Liver (tissue), 3 donors: Measurements from ENCODE around the gene AFAP1L2.
"Not testable (repeated sequence)": the region's sequence is repeated elsewhere in the genome, so short reads cannot be mapped to it uniquely, and the experiment has no call there.

Experiments
- HNF4A ChIP-seq, 2 donors: conservative IDR thresholded peaks; 2 replicates each; pipeline ENCODE4 v1.6.1; 2016; ENCODE audit warnings: antibody characterized with exemption in 2 of 2, mild to moderate bottlenecking in 2 of 2
- HNF4G ChIP-seq: IDR thresholded peaks from 2 replicates; pipeline ENCODE4 v1.6.1; 2016; ENCODE audit warnings: antibody characterized with exemption
- RAD21 ChIP-seq, 2 donors: IDR thresholded peaks; 2 replicates each; pipeline ENCODE4 v1.6.1; 2016; ENCODE audit warnings: antibody characterized with exemption in 2 of 2, mild to moderate bottlenecking in 2 of 2
- RXRA ChIP-seq, 2 donors: IDR thresholded peaks; 2 replicates each; pipeline ENCODE4 v1.6.1; 2017 to 2018; ENCODE audit warnings: antibody characterized with exemption in 2 of 2, mild to moderate bottlenecking in 1 of 2
- TAF1 ChIP-seq: conservative IDR thresholded peaks from 2 replicates; pipeline ENCODE4 v1.6.1; 2016; ENCODE audit warnings: antibody characterized with exemption, mild to moderate bottlenecking
- YY1 ChIP-seq: IDR thresholded peaks from 2 replicates; pipeline ENCODE4 v1.6.1; 2016; ENCODE audit warnings: antibody characterized with exemption, mild to moderate bottlenecking
- TF ChIP-seq, protein P1 (sequence below): fragments of 150-350 bp; IDR thresholded peaks from 2 replicates; pipeline ENCODE4 v1.5.1; 2017; ENCODE audit warnings: improper control_type of control experiment, low read depth, low read length; ENCODE audit not compliant: missing input control
- TF ChIP-seq, protein P2 (sequence below): IDR thresholded peaks from 2 replicates; pipeline ENCODE4 v1.6.1; 2016; ENCODE audit warnings: antibody characterized with exemption, mild to moderate bottlenecking
- TF ChIP-seq, protein P3 (sequence below): IDR thresholded peaks from 2 replicates; pipeline ENCODE4 v1.6.1; 2016; ENCODE audit warnings: antibody characterized with exemption
- donor health status: healthy.
- donor health status: healthy.

DNA sequence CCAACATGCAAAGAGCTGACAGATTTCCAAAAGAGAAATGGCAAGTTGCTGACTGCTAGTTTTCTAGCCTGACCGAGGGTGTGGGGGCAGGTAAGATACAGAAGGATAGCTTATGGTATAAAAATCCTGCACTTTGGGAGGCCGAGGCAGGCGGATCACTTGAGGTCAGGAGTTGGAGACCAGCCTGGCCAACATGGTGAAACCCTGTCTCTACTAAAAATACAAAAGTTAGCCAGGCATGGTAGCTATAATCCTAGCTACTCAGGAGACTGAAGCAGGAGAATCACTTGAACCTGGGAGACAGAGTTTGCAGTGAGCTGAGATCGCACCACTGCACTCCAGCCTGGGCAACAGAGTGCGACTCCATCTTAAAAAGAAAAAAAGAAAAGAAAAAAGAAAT lies 70.9 kb downstream of the AFAP1L2 start:
- TF ChIP-seq, protein P1, sequence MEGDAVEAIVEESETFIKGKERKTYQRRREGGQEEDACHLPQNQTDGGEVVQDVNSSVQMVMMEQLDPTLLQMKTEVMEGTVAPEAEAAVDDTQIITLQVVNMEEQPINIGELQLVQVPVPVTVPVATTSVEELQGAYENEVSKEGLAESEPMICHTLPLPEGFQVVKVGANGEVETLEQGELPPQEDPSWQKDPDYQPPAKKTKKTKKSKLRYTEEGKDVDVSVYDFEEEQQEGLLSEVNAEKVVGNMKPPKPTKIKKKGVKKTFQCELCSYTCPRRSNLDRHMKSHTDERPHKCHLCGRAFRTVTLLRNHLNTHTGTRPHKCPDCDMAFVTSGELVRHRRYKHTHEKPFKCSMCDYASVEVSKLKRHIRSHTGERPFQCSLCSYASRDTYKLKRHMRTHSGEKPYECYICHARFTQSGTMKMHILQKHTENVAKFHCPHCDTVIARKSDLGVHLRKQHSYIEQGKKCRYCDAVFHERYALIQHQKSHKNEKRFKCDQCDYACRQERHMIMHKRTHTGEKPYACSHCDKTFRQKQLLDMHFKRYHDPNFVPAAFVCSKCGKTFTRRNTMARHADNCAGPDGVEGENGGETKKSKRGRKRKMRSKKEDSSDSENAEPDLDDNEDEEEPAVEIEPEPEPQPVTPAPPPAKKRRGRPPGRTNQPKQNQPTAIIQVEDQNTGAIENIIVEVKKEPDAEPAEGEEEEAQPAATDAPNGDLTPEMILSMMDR, result not testable (repeated sequence)
- TF ChIP-seq RXRA (IDR thresholded peaks at IDR 0.05); HNF4A (conservative IDR thresholded peaks at IDR 0.05); HNF4G; YY1; RAD21 (IDR thresholded peaks at IDR 0.05); TAF1: not testable (repeated sequence)
- TF ChIP-seq, protein P2, sequence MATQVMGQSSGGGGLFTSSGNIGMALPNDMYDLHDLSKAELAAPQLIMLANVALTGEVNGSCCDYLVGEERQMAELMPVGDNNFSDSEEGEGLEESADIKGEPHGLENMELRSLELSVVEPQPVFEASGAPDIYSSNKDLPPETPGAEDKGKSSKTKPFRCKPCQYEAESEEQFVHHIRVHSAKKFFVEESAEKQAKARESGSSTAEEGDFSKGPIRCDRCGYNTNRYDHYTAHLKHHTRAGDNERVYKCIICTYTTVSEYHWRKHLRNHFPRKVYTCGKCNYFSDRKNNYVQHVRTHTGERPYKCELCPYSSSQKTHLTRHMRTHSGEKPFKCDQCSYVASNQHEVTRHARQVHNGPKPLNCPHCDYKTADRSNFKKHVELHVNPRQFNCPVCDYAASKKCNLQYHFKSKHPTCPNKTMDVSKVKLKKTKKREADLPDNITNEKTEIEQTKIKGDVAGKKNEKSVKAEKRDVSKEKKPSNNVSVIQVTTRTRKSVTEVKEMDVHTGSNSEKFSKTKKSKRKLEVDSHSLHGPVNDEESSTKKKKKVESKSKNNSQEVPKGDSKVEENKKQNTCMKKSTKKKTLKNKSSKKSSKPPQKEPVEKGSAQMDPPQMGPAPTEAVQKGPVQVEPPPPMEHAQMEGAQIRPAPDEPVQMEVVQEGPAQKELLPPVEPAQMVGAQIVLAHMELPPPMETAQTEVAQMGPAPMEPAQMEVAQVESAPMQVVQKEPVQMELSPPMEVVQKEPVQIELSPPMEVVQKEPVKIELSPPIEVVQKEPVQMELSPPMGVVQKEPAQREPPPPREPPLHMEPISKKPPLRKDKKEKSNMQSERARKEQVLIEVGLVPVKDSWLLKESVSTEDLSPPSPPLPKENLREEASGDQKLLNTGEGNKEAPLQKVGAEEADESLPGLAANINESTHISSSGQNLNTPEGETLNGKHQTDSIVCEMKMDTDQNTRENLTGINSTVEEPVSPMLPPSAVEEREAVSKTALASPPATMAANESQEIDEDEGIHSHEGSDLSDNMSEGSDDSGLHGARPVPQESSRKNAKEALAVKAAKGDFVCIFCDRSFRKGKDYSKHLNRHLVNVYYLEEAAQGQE, result not testable (repeated sequence)
- TF ChIP-seq, protein P3, sequence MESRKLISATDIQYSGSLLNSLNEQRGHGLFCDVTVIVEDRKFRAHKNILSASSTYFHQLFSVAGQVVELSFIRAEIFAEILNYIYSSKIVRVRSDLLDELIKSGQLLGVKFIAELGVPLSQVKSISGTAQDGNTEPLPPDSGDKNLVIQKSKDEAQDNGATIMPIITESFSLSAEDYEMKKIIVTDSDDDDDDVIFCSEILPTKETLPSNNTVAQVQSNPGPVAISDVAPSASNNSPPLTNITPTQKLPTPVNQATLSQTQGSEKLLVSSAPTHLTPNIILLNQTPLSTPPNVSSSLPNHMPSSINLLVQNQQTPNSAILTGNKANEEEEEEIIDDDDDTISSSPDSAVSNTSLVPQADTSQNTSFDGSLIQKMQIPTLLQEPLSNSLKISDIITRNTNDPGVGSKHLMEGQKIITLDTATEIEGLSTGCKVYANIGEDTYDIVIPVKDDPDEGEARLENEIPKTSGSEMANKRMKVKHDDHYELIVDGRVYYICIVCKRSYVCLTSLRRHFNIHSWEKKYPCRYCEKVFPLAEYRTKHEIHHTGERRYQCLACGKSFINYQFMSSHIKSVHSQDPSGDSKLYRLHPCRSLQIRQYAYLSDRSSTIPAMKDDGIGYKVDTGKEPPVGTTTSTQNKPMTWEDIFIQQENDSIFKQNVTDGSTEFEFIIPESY, result not testable (repeated sequence)
